Inferior parietal cortex (tissue), 1 donor: ENCODE measurements around the gene FBXL16.

Source experiments
- DNase-seq: peaks from one replicate; pipeline ENCODE4 v3.0.0-alpha.2; 2016; ENCODE audit errors: extremely low spot score

The FBXL16 gene

GRCh38 chr16:734981-735881, 29.6 kb upstream of the FBXL16 start:
- no peak for DNase-seq

GRCh38 chr16:734208-734980, 28.8 kb upstream of the FBXL16 start:
- DNase-seq = no peak

GRCh38 chr16:733382-734207, 28.0 kb upstream of the FBXL16 start:
- DNase-seq = no peak

- DNase-seq = no peak
Observed at GRCh38 chr16:732936-733335, 27.3 kb upstream of the FBXL16 start.

GRCh38 chr16:732332-732731, 26.7 kb upstream of the FBXL16 start:
- no peak for DNase-seq

- DNase-seq = no peak
Observed at GRCh38 chr16:730666-731509, 25.3 kb upstream of the FBXL16 start.

- no peak for DNase-seq
Observed at GRCh38 chr16:729768-730665, 24.4 kb upstream of the FBXL16 start.

GRCh38 chr16:728890-729744, 23.5 kb upstream of the FBXL16 start:
- DNase-seq = no peak

- peak; percentile 40 for DNase-seq
Observed at GRCh38 chr16:728131-728889, 22.7 kb upstream of the FBXL16 start.

- DNase-seq = peak; percentile 16
Observed at GRCh38 chr16:727291-727977, 21.8 kb upstream of the FBXL16 start.

GRCh38 chr16:726438-727290, 21.1 kb upstream of the FBXL16 start, which contains the start of the genes CCDC78 and HAGHL:
Gene CCDC78 (minus strand): TSS chr16:726443. CDS start chr16:726367, 76 bp downstream.
Gene HAGHL (plus strand): TSS chr16:727106. CDS start chr16:727510, 404 bp downstream.
- peak; percentile 3 for DNase-seq

- DNase-seq = no peak
Observed at GRCh38 chr16:726188-726437, 20.5 kb upstream of the FBXL16 start.

- peak; percentile 2 for DNase-seq
Observed at GRCh38 chr16:725463-726187, 20.0 kb upstream of the FBXL16 start.

- DNase-seq = peak; percentile 0
Observed at GRCh38 chr16:725041-725376, 19.4 kb upstream of the FBXL16 start.

GRCh38 chr16:724188-725040, 18.8 kb upstream of the FBXL16 start:
- DNase-seq = no peak
